SK-N-SH treated with all-trans-retinoic acid at 6 μM for 48 hours (cell line): ENCODE measurements around the gene HHAT.

Experiments used
- BACH2 ChIP-seq: fragments of 250-450 bp; sonication (Bioruptor Pico); IDR thresholded peaks from 2 replicates; pipeline ENCODE4 v1.9.0; 2021; ENCODE audit warnings: mild to moderate bottlenecking, borderline replicate concordance
- TOX ChIP-seq: fragments of 250-450 bp; sonication (Bioruptor Pico); IDR thresholded peaks from 2 replicates; pipeline ENCODE4 v1.8.0; 2021; ENCODE audit warnings: mild to moderate bottlenecking, moderate library complexity, borderline replicate concordance
- TF ChIP-seq, protein P1 (sequence below): fragments of 250-450 bp; sonication (Bioruptor Pico); IDR thresholded peaks from 2 replicates; pipeline ENCODE4 v1.8.0; 2020; ENCODE audit warnings: mild to moderate bottlenecking, moderate library complexity, borderline replicate concordance
- TF ChIP-seq, protein P2 (sequence below): fragments of 250-450 bp; sonication (Bioruptor Pico); IDR thresholded peaks from 2 replicates; pipeline ENCODE4 v1.8.0; 2021; ENCODE audit warnings: low read depth, mild to moderate bottlenecking, moderate library complexity, borderline replicate concordance

DNA sequence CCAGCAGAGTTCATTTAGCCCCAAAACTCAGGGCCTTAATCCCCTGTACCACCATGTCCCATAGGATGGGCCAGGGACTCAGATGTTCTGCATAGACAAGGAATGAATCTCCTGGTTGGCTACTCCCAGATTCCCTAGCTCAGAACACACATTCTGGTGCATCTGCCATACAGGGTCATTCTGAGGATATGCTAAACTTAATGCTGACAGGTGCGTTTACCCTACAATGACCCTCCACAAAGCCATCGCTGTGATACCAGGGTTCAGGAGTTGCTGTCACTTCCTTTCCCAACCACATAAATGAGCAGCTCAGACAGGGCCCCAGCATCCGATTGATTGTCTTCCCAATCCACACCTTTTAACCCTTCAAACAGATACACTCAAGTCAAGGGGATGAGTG is 32.0 kb upstream of the HHAT start:
- no peak for TF ChIP-seq BACH2 (CRISPR knock-in tag)
- no peak for TF ChIP-seq TOX (CRISPR knock-in tag)
- TF ChIP-seq, protein P1, sequence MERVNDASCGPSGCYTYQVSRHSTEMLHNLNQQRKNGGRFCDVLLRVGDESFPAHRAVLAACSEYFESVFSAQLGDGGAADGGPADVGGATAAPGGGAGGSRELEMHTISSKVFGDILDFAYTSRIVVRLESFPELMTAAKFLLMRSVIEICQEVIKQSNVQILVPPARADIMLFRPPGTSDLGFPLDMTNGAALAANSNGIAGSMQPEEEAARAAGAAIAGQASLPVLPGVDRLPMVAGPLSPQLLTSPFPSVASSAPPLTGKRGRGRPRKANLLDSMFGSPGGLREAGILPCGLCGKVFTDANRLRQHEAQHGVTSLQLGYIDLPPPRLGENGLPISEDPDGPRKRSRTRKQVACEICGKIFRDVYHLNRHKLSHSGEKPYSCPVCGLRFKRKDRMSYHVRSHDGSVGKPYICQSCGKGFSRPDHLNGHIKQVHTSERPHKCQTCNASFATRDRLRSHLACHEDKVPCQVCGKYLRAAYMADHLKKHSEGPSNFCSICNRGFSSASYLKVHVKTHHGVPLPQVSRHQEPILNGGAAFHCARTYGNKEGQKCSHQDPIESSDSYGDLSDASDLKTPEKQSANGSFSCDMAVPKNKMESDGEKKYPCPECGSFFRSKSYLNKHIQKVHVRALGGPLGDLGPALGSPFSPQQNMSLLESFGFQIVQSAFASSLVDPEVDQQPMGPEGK (CRISPR knock-in tag), result no peak
- TF ChIP-seq, protein P2, sequence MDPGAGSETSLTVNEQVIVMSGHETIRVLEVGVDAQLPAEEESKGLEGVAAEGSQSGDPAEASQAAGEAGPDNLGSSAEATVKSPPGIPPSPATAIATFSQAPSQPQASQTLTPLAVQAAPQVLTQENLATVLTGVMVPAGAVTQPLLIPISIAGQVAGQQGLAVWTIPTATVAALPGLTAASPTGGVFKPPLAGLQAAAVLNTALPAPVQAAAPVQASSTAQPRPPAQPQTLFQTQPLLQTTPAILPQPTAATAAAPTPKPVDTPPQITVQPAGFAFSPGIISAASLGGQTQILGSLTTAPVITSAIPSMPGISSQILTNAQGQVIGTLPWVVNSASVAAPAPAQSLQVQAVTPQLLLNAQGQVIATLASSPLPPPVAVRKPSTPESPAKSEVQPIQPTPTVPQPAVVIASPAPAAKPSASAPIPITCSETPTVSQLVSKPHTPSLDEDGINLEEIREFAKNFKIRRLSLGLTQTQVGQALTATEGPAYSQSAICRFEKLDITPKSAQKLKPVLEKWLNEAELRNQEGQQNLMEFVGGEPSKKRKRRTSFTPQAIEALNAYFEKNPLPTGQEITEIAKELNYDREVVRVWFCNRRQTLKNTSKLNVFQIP (CRISPR knock-in tag), result no peak
